A549 treated with ZK216348 at 1 μM for 4 hours (cell line): Measurements from ENCODE around the gene DNAJA3. TPM values are rescaled to one million over a fixed set of nuclear protein-coding genes. Genes with fewer than 3 reads are reported as not detected.

Experiments
- total RNA-seq: library from RNA; stranded (reverse); fragments of 200-300 nt; extraction: Qiagen RNA extraction; gene quantifications from 5 replicates; pipeline ENCODE4 v1.2.3, GENCODE V29; 2022; ENCODE audit warnings: low read depth

The DNAJA3 gene
- 49.4 to 74.2 TPM (median 70.2 TPM) in 5 replicates for total RNA-seq

DNA sequence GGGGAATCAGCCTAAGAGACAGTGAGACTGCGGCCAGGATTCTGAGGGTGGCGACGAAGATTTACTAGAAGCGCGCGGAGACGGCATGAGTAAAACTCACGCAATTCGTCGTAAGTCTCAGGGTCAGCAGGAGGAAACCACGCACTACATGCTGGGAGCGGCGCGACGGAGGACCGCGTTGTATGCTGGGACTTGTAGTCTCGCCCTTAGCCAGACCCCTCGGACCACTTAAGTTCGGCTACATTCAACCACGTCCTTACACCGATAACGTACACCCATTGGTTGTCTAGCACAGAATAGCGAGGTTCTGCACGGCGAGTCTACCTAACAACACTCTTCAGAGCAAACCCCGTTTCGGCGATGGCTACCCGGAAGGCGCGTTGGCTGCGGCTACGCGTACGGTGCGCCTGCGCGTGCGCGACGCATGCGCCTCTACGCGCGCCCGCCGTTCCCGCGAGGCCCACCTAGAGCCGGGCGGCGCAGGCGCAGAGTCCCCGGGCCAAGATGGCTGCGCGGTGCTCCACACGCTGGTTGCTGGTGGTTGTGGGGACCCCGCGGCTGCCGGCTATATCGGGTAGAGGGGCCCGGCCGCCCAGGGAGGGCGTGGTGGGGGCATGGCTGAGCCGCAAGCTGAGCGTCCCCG is at the start of gene DNAJA3:
Gene DNAJA3, plus strand, starts transcription at position 491 of the 643 bp plus-strand sequence. Its CDS starts 14 bp downstream, at position 505.

DNA sequence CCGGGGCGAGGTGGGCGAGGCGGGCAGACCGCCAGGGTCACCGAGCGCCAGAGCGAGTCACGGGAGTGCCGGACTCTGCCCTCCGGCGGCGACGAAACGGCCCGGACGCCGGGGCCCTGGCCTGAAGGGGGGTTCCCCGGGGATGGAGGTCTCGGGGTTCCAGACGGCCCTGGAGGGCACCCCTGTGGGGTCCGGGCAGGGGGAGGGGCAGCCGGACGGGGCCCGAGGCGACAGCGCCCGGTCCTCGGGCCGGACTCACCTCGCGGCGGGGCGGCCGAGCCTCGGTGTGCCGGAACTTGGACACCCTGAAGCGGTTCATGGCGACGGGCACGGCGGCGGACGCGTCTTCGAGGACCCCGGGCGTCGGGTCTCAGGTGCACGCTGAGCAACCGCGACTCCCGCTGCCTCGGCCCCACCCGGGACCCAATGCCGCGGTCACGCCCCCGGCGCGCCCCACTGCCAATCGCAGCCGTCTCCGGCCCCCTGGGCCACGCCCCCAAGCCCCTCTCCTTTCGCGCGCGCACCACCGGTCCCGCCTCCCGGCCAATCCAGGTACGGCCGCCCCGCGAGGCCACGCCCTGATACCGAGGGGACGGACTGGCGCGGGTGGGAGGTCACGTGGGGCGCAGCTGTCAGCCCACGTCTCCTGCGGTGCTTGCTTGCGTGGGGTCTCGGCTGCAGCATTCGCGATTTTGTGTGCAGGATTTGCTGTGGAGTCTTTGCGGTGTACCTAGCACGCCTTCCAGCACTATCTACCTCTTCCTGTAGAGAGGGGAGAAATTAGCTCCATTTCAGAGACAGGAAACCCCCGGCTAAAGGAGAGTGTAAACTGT is 9.3 kb upstream of the DNAJA3 start, which contains the start of gene CORO7:
Gene CORO7, minus strand, starts transcription at position 397 of the 833 bp plus-strand sequence. Its CDS starts 78 bp downstream, at position 319.

DNA sequence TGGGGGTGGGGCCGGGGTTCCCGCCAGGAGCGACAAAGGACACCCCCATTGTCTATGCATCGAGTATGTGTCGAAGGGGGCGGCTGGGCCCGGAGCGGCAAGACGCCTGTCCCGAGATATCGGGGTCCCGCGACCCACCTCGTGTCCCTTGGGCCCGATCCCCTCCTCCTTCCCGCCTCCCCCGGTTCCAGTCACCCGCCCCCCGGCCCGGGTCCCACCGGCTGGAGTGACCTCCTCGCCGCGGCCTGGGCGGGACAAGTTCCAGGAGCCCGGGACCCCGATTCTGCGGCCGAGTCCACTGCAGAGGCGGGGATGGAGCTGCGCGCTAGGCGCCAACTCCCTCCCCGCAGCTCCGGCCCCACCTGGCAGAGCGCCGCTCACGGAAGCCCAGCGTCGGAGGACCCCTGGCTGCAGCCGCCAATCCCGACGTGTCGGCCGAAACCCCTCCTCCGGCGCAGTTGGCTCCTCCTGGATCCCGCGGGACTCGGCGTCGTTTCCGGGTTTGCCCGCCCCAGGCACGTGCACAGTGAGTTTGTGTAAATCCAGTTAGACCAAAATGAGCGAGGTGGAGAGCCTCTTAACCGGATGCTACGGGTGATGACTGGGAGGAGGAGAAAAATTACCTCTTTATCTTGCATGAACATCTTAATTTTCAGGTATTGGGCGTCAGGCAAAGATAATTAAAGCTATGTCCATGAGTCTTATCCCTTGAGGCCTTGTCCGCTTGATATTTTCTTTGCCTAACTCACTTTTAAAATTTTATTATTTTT is 48.7 kb downstream of the DNAJA3 start, which contains the start of gene NMRAL1:
Gene NMRAL1, minus strand, starts transcription at position 434 of the 770 bp plus-strand sequence. CDS start 493 bp downstream, outside the sequence.

DNA sequence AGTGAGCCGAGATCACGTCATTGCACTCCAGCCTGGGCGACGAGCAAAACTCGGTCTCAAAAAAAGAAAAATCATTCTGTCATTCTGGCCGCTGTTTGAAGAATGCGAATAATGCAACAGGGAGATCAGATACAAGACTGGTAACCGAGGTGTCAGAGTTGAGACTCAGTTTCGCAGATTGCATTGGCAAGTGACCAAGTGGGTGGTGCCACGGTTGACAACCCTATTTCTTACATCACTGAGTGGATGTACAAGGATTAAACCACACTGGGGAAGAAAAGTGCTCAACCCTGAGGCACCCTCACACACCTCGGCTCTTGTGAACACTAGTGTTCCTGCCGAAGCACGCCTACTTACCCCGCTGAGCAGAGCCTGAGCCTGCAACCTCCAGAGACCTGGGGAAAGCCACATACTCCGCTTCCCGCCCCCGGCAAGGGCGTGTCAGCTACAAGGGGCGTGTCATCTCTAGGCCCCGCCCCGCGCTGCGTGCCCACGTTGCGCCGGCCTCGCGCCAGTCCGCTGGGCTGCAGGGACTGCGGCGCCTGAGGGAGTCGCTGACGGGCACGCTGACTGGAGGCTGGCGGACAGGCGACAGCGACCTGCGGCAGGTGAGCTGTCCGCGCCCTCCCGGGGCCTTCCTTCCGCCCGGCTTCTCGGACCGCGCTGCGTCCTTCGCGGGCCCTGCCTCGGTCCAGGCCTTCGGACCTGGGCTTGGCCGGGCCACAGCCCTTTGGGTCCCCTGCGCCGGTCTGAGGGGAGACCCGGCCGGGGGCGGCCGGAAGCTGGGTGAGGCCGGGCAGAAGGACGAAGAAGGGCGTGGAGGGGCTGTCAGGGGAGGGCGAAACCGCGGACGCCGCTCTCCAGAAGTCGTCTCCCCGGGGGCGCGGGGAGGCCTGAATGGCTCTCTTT is 50.5 kb downstream of the DNAJA3 start, which contains the start of gene HMOX2:
Gene HMOX2, plus strand, starts transcription at position 519 of the 909 bp plus-strand sequence. CDS start 29,127 bp downstream, outside the sequence.

Other genes with a start within 250 kb of the DNAJA3 start
- gene SRL, start 183.8 kb upstream of the DNAJA3 start, total RNA-seq = 0.06 TPM in 1 of 5 replicates, not detected in the others
- 14.5 to 21.1 TPM (median 18.9 TPM) in 5 replicates for gene TFAP4, start 152.8 kb upstream of the DNAJA3 start, total RNA-seq
- 17.5 to 29.4 TPM (median 28.8 TPM) in 5 replicates for gene GLIS2, start 109.8 kb upstream of the DNAJA3 start, total RNA-seq
- gene PAM16, start 74.5 kb upstream of the DNAJA3 start, total RNA-seq = 58.5 to 74.5 TPM (median 66.4 TPM) in 5 replicates
- gene VASN, start 54.0 kb upstream of the DNAJA3 start, total RNA-seq = 3.7 to 6.9 TPM (median 6.2 TPM) in 5 replicates
- gene CORO7, start 9.3 kb upstream of the DNAJA3 start, total RNA-seq = 13.9 to 19.3 TPM (median 16.2 TPM) in 5 replicates
- 42.6 to 47.1 TPM (median 45.8 TPM) in 5 replicates for gene NMRAL1, start 48.8 kb downstream of the DNAJA3 start, total RNA-seq
- 55.8 to 63.3 TPM (median 60.4 TPM) in 5 replicates for gene HMOX2, start 50.5 kb downstream of the DNAJA3 start, total RNA-seq
- 10.4 to 15.6 TPM (median 13.7 TPM) in 5 replicates for gene CDIP1, start 112.9 kb downstream of the DNAJA3 start, total RNA-seq
- 0.04 to 0.06 TPM in 2 of 5 replicates, not detected in the others for gene C16orf96, start 130.5 kb downstream of the DNAJA3 start, total RNA-seq
- 24.3 to 67.9 TPM (median 60.3 TPM) in 5 replicates for gene UBALD1, start 189.0 kb downstream of the DNAJA3 start, total RNA-seq
- 29.4 to 49.3 TPM (median 40.3 TPM) in 5 replicates for gene MGRN1, start 199.0 kb downstream of the DNAJA3 start, total RNA-seq